HG03432 (cell line): ENCODE results near the gene DSTYK.
"Not testable (repeated sequence)": the region's sequence is repeated elsewhere in the genome, so short reads cannot be mapped to it uniquely, and the experiment has no call there.

Source experiments
- ATAC-seq: cut with Tn5 transposase; IDR thresholded peaks from one replicate; pipeline ENCODE4 v1.9.1; 2021; ENCODE audit warnings: mild to moderate bottlenecking, moderate library complexity; ENCODE audit not compliant: unreplicated experiment

The DSTYK gene

DNA sequence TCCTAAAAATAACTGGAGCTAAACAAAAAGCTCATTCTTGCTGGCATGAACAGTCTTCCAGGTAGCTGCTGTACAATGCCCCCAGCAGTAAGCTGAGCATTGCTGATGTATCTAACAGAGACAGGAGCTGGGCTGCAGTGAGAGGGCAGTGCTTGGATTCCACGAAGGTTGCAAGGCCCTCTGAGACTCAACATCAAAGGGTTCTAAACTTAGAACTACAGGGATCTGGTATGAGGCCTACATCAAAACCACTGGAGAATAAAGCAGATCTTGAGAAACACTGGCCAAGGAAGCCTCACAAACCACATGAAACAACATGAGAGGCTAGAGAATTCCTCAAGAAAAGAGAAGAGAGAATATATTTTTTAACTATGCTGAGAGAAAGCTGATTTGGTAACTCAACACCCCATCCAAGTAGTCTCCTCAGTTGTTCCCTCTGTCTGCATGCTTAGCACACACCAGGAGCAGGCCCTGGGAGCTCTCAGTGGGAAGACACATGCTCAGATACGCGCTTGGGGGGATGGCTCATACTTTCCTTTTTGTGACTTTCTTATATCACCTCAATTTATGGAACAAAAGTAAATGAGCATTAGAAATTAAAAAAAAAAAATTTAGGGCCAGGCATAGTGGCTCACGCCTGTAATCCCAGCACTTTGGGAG is 27.7 kb downstream of the DSTYK start:
- ATAC-seq: no peak

DNA sequence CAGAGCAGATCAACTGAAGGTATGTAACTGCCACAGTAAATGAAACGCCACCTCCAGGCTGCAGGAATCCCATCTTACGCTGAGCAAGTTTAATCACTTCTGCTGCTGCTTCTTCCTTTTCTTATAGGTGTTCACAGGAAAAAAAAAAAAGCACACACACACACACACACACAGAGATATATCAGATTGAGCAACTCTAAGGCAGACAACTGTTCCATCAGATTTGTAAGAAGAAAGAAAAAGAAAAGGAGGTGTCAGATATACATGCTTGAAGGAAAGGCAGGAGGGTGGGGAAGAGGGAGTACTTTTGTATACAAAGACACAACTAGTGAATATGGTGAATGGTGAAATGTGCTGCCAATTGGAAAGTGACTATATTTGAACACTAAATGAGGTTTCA is 28.6 kb downstream of the DSTYK start:
- no peak for ATAC-seq

GRCh38 chr1:205180331-205180730 is 31.2 kb downstream of the DSTYK start:
- not testable (repeated sequence) for ATAC-seq

- no peak for ATAC-seq
Observed at GRCh38 chr1:205179842-205180241, 31.7 kb downstream of the DSTYK start.

GRCh38 chr1:205172729-205173366 is 38.7 kb downstream of the DSTYK start:
- no peak for ATAC-seq

DNA sequence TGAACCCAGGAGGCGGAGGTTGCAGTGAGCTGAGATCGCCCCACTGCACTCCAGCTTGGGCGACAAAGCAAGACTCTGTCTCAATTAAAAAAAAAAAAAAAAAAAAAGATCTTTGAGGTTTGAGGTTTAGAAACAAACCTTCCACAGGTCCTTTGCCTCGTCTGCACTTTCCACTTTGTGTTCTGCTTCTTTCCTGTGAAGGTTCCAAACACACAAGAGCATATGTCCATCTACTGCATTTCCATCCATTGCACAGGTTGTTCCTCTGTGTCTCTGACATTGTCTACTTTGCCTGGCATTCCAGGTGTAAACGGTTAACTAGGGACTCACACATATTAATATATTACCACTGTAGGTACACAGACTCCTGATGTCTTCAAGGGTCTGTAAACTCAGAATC is 40.1 kb downstream of the DSTYK start:
- no peak for ATAC-seq

DNA sequence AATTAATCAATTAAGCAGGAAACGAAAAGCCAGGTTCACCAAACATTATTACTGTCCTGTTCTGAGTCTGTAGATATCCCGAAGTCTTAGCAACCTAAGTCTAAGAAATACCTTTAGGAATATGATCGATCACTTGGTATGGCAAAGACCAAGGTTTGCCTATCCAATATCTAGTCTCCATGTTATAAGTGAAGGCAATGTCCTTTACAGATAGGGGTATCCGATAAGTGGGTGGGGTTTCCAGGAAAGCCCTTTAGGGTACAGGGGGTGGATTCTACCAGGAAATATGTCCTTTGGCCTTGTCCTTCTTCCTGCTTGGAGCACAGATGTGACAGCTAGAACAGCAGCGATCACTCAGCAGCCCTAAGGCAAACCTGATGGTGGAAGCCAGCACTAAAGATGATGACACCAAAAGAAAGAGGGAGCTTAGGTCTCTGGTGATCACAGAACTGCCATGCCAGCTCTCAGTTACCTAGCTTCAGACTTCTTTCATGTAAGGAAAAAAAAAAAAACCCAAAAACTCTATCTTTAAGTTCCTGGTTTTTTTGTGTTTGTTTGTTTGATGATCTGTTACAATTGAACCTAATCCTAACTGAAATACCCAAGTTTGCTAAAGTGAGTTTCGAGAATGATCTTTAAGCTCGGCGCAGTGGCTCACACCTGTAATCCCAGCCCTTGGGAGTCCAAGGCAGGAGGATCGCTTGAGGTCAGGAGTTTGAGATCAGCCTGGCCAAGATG is 40.8 kb downstream of the DSTYK start:
- ATAC-seq: no peak

GRCh38 chr1:205169248-205169647 is 42.3 kb downstream of the DSTYK start:
- no peak for ATAC-seq

- ATAC-seq: no peak
Observed at GRCh38 chr1:205168291-205168690, 43.2 kb downstream of the DSTYK start.

GRCh38 chr1:205162301-205162700 is 49.2 kb downstream of the DSTYK start:
- ATAC-seq: no peak

GRCh38 chr1:205161076-205161475 is 50.4 kb downstream of the DSTYK start:
- no peak for ATAC-seq

GRCh38 chr1:205158048-205158616 is 53.4 kb downstream of the DSTYK start:
- ATAC-seq: no peak

- not testable (repeated sequence) for ATAC-seq
Observed at GRCh38 chr1:205155665-205156377, 55.7 kb downstream of the DSTYK start.

- ATAC-seq: no peak
Observed at GRCh38 chr1:205152505-205152904, 59.0 kb downstream of the DSTYK start.

DNA sequence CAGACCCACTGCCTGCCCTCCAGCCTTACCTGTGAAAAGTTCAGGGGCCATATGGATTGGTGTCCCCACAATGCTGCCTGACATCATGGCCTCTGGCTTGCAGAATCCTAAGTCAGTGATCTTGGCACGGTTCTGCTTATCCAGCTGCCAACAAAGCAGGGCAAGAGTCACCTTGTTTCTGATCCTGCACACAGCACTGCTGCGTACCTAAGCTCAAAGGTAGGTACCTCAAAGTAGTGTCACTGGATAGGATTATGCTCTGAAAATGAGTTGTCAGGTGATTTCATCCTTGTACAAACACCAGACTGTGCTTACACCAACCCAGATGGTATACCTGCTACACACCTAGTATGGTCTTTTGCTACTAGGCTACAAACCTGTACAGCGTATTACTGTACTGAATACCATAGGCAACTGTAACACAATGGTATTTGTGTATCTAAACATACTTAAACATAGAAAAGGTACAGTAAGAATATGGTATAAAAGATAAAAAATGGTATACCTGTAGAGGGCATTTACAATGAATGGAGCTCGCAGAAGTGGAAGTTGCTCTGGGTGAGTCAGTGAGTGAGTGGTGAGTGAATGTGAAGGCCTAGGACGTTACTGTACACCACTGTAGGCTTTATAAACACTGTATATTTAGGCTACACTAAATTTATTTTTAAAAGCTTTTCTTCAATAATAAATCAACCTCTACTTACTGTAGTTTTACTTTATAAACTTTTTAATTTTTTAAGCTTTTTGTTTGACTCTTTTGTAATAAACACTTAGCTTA is 60.7 kb downstream of the DSTYK start:
- ATAC-seq: no peak

DNA sequence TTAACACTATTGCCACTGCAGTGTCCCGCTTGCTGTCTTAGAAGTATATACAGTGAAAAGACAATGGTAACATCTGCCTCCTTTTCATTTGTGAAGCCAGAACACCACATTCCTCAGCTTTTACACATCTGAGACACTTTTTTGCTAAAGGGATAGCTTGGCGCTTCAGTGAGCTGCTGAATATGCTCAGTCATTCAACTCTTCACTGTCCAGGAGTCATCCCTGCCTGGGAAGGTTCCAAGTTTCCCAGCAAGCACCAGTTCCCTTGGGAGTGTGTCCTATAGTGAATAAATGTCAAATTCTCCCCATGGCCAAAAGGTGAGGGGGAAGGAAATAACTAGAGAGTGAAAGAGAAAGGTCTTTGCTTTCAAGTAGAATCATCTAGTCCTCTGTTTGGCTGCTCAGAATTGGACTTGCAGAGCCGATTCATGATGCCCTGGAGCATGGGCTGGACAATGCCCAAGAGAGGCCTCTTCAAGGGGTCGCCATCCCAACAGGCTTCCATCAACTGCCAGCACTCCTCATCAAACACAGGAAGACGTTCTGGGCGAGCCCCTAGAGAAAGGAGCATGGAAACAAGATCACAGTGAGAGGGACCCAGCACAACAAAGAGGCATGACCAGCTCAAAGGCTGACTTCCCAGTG is 64.2 kb downstream of the DSTYK start:
- no peak for ATAC-seq

DNA sequence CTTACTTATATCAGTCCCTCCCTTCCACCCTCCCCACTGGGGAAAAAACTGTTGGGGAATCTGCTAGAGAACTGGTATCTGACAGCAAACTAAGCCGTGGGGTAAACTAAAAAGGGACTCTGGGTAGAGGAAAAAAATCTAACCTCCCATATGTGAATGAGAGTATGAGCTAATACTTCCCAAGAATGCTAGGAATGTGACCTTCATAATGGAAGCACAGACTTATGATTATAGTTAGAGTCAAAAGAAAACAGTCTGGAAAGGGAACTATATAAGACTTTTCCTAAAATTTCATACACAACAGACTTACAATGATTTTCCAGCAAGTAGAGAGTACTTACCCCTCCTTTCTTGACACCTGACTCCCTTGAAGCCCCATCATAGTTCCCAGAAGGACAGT is 66.8 kb downstream of the DSTYK start:
- ATAC-seq: no peak

DNA sequence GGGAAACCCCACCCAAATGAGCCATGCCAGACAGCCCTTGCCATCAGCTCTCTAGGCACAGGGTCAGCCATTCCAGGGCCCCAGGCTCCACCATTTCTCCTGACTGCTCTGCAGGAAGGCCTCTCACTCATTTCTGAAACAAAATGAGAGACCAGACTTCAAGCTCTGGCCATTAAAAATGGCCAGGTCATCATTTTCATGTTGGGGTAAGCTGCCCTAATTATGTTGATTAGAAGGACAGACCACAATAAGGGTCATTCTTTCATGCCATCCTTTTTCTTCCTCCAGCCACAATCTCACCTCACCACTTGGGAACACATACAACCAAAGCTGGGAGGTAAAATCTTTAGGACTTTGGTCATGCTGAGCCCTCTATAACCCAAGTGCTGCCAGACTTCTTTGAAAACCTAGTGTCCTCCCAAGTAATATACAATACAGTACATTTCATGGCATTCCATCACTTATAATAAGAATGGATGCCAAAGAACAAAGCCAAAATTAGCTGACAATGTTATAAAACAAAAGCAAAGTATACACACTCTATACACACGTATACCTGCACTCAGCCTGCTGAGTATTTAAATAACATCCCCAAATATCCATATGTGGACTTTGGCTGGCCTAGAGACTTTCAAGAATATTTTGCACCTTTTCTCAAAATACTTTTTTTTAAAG is 67.3 kb downstream of the DSTYK start:
- ATAC-seq: no peak

GRCh38 chr1:205142102-205142469 is 69.4 kb downstream of the DSTYK start:
- ATAC-seq: no peak
